HPDE6-E6E7 (cell line): Measurements from ENCODE around the gene UPK3BL2.
"Not testable (repeated sequence)": the region's sequence is repeated elsewhere in the genome, so short reads cannot be mapped to it uniquely, and the experiment has no call there.

Source experiments
- DNase-seq: peaks from one replicate; pipeline ENCODE4 v3.0.0; 2011; ENCODE audit warnings: missing footprints; ENCODE audit errors: extremely low spot score

UPK3BL2 gene

GRCh38 chr7:102494473-102495149, 48.9 kb downstream of the UPK3BL2 start:
- DNase-seq = not testable (repeated sequence)

- not testable (repeated sequence) for DNase-seq
These were observed 49.5 kb downstream of the UPK3BL2 start for GRCh38 chr7:102494026-102494425.

GRCh38 chr7:102493220-102493935, 50.1 kb downstream of the UPK3BL2 start:
- not testable (repeated sequence) for DNase-seq

GRCh38 chr7:102490529-102491075, 52.9 kb downstream of the UPK3BL2 start:
- DNase-seq = not testable (repeated sequence)
